PFSK-1 (cell line): ENCODE results near the gene NRSN2.

Experiments used
- FOXP2 ChIP-seq: optimal IDR thresholded peaks from 2 replicates; pipeline ENCODE3; 2011; ENCODE audit warnings: borderline replicate concordance, control low read depth, inconsistent platforms; ENCODE audit not compliant: insufficient read depth; ENCODE audit errors: extremely low read length, extremely low read depth
- POLR2AphosphoS5 ChIP-seq: IDR thresholded peaks from 2 replicates; pipeline ENCODE4 v1.6.1; 2012; ENCODE audit warnings: low read depth, mild to moderate bottlenecking, control low read depth, low read length, moderate library complexity
- REST ChIP-seq, 2 experiments: IDR thresholded peaks; 2 replicates each; pipeline versions ENCODE4 v1.6.1 to v1.8.0; 2011 to 2012; ENCODE audit warnings: low read depth in 2 of 2, low read length in 2 of 2, control low read depth in 1 of 2, inconsistent platforms in 1 of 2, mild to moderate bottlenecking in 1 of 2, moderate library complexity in 1 of 2; ENCODE audit not compliant: insufficient read depth in 1 of 2
- SIN3A ChIP-seq: IDR thresholded peaks from 2 replicates; pipeline ENCODE4 v1.6.1; 2012; ENCODE audit warnings: mild to moderate bottlenecking, low read length, moderate library complexity, borderline replicate concordance; ENCODE audit not compliant: insufficient read depth
- TAF1 ChIP-seq: IDR thresholded peaks from 2 replicates; pipeline ENCODE4 v1.6.1; 2012; ENCODE audit warnings: low read length, control low read depth, borderline replicate concordance; ENCODE audit not compliant: insufficient read depth

GRCh38 chr20:376089-376488 lies 29.2 kb downstream of the NRSN2 start:
- TF ChIP-seq REST (IDR thresholded peaks at IDR 0.05; ENCODE audit: insufficient read depth in 1 of 2, low read depth in 2 of 2, low read length in 2 of 2) (no peak), POLR2AphosphoS5 (no peak), TAF1 (no peak), SIN3A (no peak), FOXP2 (no peak)
